NB4 (cell line): Measurements from ENCODE around the gene STARD3.
"Not testable (repeated sequence)": the region's sequence is repeated elsewhere in the genome, so short reads cannot be mapped to it uniquely, and the experiment has no call there.

Source experiments
- CTCF ChIP-seq: IDR thresholded peaks from one replicate; pipeline ENCODE4 v1.5.1; 2012; ENCODE audit warnings: low read depth, low read length
- MYC ChIP-seq: IDR thresholded peaks from 2 replicates; pipeline ENCODE4 v1.6.1; 2011; ENCODE audit warnings: low read depth, low read length
- POLR2A ChIP-seq: IDR thresholded peaks from 2 replicates; pipeline ENCODE4 v1.6.1; 2011; ENCODE audit warnings: mild to moderate bottlenecking; ENCODE audit not compliant: insufficient read length; ENCODE audit errors: extremely low read depth

GRCh38 chr17:39590180-39590579 is 46.8 kb upstream of the STARD3 start:
- not testable (repeated sequence) for TF ChIP-seq CTCF, POLR2A, MYC
